ENCODE measurements around the gene PRICKLE2.

PRICKLE2 gene

DNA sequence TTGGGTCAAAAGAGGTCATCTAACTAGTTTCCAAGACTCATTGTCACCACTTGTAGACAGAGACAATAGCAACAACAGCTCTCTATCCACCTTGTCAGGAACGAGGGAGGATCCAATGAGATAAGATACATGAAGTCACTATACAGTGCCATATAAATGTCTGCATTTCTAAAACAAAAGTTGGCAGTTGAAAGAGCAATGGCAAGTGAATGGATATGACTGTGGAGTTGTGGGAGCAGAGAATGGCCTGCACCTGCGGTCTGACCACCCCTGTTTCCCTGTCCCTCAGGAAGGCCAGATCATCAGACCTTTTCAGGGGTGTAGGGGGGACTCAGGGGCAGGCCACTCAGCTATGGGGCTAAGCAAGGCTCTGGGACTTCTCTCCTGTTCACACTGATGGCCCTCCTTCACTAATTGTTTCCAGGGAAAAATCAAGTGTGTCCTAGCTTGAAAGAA lies 161.3 kb downstream of the PRICKLE2 start:
- DNase-seq = no peak

- no peak for DNase-seq
Observed at GRCh38 chr3:64063207-64063982, 161.9 kb downstream of the PRICKLE2 start.

DNA sequence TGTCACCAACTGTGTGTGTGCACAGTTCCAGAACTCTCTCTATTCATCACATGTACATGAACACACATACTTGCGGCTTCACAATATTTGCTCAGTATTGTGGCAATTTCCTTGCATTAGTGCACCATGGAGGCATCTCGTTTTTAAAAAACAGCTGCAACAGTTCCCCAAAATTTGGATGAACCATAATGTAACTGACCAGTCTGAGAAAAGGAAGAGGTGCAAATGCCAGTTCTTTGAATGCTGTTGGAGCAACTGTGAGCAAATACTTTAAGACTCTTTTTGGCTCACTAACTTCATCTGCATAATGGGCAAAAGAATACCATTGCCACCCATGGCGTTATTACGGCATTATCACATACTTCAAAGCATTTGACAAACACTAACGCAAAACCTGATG lies 163.6 kb downstream of the PRICKLE2 start:
- no peak for DNase-seq

DNA sequence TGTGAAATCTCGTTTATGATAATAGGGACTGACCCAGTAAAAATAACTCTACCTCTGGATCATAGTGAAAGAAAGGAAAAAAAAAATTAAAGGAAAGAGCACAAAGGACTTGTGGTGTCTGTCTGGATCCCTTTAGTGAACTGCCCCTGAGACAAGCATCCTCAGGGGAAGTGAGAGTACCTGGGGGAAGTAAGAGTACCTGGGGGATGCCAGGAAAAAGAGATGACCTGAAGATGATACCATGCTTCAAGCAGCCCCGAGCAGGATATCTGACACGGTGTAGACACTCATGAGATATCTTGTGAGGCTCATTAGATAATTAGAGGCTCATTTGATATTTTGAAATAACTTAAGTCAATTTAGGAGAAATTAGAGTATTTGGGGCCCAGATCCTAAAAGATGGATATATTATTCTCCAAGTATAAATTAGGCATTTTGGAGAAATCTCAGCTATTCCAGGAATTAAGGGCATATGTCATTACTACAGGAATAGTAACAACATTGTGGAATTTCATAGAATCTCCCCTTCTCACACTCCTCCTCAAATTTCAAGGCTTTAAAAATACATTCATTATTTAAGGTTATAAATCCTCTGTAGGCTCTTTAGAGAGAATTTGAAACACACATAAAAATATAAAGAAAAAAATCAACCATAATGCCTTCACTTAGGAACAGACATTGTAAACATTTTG lies 165.6 kb downstream of the PRICKLE2 start:
- DNase-seq = no peak

DNA sequence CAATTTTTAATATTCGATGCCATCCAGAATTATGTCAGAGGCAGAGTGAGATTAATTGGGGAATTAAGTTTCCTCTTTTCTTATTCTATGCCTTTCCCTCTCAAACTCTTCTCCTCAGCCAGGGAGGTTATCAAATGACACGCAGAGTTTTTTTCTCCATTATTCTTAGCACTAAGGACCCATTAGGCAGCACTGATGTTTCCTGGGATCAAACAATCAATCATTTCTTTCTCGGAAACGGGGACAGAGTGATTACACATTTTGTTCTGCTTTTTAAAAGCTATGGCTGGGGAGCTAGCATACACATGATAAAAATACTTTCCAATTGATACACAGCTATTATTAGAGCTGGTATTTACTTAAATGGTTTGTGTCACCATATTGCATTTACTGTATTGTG lies 166.7 kb downstream of the PRICKLE2 start:
- DNase-seq = no peak

- DNase-seq = no peak
Observed at GRCh38 chr3:64057231-64057630, 168.0 kb downstream of the PRICKLE2 start.

DNA sequence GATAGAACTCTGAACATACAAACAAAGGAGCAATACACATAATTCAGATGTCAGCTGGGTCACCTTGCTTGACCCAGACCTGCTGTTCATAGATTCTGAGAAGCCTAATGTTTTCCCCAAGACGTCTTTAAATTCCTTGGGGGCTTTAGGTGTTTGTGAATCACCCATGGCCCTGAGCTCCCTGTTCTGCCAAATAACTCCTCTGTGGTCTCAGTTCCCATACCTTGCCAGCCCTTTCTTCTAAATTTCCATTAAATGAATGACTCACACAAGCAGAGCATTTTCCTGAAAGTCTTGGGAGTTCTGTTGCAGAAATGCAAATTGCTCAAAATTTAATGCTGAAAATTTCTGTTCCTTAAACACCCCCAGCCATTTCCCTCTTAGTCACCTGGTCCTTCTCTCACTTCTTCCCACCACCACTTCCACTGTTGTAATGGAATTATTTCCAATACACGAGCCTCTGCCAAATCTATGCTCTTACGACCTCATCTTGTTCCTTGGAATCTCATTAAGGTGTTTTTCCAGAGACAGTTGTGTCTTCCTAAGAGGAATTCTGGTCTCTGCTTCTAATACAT lies 168.6 kb downstream of the PRICKLE2 start:
- DNase-seq = no peak

GRCh38 chr3:64055076-64055475 lies 170.2 kb downstream of the PRICKLE2 start:
- DNase-seq = no peak

- no peak for DNase-seq
Observed at GRCh38 chr3:64054488-64054887, 170.8 kb downstream of the PRICKLE2 start.

GRCh38 chr3:64053581-64053980 lies 171.7 kb downstream of the PRICKLE2 start:
- DNase-seq = no peak

- DNase-seq = no peak
Observed at GRCh38 chr3:64053117-64053516, 172.1 kb downstream of the PRICKLE2 start.

DNA sequence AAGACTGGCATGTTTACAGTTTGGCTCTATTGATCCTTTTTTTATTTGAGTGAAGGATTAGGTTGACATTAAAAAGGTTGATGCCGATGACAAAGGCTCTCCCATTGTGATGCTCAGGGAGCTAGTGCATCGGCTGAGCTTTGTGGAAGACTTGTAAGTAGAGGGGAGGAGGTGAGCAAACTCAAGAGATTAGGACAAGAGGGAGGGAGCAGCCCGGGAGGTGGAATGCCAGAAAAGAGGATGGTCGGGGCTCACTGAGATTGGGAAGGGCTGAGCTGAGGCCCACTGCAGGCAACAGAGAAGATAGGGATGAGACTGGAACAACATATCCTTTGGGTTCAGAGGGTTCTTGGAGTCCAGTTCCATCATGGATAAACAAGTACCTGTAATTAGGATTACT lies 175.4 kb downstream of the PRICKLE2 start:
- no peak for DNase-seq

- DNase-seq = no peak
Observed at GRCh38 chr3:64049136-64049535, 176.1 kb downstream of the PRICKLE2 start.

DNA sequence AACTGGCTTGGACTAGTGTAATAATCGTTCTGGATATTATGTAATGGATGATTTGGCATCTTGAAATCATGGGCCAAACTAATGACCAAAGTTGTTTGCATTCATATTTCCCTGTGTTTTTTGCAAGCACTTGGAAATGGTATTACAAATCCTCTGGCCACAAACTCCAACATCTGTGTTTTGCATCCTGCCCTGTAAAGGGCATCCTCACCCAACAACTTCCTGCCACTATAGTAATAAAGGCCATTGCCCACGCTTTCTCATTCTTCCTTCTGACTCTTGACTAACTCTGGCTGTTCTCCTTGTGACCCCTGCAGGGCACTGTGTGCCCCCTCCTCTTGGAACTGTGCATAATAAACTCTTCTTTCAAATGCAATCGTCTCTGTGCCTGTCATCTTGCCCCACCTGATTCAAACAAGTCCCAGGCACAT lies 176.6 kb downstream of the PRICKLE2 start:
- no peak for DNase-seq

DNA sequence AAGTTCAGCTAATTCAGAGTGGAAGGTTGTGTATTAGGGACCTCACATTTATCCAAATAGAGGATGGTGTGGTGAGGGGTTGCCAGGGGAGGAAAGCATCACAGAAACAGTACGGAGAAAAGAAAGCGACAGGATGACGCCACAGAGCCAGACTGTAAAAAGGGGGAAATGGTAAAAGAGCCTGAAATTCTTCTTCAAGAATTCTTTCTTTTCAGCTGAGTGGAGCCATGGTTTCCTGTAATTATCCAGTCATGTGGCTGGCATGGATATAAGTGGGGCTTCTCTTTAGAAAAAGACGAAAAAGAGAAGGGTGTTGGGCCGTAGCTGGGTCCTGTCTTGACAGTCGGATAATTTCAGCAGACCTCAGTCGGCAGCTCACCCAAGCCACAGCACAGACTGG lies 177.5 kb downstream of the PRICKLE2 start:
- DNase-seq = no peak

DNA sequence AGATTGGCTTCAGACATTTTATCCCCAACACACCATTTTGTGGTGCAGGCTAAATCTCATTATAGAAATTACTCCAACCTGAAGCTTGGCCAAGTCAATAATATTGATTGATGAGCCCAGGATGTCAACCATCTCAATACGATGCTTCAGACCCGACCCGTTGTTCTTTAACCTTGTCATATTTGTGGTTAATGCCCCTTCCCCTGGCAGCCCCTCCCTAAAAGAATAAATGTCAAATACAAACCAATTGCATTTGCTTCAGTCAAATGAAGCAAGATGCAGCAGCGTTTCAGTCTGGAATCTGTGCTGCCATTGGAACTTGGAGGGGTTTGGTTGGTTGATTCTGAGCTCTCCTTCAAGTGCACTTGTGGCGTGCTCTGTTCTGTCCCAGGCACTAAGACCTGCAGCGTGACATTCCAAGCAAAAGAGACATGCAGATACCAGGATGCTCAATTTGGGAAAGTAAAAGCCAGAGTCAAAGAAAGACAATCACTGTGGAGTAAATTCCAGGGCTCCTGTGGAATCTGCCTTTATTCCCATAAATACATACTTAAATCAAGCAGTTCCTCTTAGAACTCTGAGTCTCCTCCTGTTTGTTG lies 178.2 kb downstream of the PRICKLE2 start:
- DNase-seq = no peak

DNA sequence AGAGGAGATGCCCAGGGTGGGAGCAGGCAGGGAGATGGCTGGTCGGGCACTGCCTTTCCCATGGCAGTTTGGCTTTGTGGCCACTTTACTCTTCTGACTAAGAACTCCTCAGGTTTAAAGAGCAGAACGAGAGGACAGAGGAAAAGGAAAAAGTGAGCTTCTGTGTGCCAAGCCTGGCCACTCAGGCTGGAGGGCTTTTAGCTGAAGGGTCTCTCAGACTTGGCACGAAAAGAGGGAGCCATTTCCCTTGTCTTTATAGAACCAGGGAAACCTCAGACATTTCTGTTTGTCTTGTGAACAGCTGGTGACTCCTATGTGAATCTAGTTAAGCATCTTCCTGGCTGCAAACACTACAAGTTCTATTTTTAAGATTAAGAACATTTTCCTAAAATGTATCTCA lies 178.7 kb downstream of the PRICKLE2 start:
- no peak for DNase-seq

GRCh38 chr3:64042952-64043351 lies 182.3 kb downstream of the PRICKLE2 start:
- no peak for DNase-seq
